ENCODE results near the gene KRT74.

- TF ChIP-seq, protein P1, sequence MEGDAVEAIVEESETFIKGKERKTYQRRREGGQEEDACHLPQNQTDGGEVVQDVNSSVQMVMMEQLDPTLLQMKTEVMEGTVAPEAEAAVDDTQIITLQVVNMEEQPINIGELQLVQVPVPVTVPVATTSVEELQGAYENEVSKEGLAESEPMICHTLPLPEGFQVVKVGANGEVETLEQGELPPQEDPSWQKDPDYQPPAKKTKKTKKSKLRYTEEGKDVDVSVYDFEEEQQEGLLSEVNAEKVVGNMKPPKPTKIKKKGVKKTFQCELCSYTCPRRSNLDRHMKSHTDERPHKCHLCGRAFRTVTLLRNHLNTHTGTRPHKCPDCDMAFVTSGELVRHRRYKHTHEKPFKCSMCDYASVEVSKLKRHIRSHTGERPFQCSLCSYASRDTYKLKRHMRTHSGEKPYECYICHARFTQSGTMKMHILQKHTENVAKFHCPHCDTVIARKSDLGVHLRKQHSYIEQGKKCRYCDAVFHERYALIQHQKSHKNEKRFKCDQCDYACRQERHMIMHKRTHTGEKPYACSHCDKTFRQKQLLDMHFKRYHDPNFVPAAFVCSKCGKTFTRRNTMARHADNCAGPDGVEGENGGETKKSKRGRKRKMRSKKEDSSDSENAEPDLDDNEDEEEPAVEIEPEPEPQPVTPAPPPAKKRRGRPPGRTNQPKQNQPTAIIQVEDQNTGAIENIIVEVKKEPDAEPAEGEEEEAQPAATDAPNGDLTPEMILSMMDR (IDR thresholded peaks at IDR 0.05): no peak
- no peak for TF ChIP-seq ZFX (IDR thresholded peaks at IDR 0.05; ENCODE audit: borderline replicate concordance)
Observed at GRCh38 chr12:52604859-52605258, 31.2 kb upstream of the KRT74 start.

All from 22Rv1 (cell line).